HG03066 (cell line): ENCODE measurements around the gene NSUN7.
"Not testable (repeated sequence)": the region's sequence is repeated elsewhere in the genome, so short reads cannot be mapped to it uniquely, and the experiment has no call there.

Source experiments
- ATAC-seq: cut with Tn5 transposase; IDR thresholded peaks from one replicate; pipeline ENCODE4 v1.9.1; 2021; ENCODE audit warnings: low read depth; ENCODE audit not compliant: unreplicated experiment

NSUN7 gene, protein sequence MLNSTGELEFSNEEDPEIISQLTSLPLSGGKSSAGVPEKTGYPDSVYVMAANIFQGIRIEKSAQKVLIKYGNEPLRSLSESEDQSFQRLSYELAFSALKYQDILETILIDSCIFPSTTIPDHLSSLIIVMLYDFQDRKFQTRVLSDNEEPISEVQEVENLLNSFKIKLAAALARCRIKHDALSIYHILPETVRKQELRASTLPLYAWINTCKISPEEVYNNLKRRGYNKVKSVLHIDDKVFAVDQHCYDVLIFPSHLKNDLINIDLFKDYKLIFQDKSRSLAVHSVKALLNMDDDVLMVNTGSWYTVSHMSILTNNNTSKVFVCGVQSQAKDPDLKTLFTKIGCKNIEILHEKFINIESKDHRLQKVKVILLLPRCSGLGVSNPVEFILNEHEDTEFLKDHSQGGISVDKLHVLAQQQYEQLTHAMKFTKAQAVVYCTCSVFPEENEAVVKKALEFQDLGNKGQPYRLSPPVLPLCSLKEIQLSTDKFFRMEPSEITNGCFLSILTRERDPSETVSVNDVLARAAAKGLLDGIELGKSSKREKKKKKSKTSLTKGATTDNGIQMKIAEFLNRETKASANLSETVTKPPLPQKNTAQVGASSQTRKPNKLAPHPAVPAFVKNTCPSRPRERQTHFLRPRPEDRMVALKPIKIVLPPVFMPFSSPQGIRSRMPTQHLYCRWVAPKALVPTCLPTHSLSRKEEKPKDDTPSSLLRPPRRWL

DNA sequence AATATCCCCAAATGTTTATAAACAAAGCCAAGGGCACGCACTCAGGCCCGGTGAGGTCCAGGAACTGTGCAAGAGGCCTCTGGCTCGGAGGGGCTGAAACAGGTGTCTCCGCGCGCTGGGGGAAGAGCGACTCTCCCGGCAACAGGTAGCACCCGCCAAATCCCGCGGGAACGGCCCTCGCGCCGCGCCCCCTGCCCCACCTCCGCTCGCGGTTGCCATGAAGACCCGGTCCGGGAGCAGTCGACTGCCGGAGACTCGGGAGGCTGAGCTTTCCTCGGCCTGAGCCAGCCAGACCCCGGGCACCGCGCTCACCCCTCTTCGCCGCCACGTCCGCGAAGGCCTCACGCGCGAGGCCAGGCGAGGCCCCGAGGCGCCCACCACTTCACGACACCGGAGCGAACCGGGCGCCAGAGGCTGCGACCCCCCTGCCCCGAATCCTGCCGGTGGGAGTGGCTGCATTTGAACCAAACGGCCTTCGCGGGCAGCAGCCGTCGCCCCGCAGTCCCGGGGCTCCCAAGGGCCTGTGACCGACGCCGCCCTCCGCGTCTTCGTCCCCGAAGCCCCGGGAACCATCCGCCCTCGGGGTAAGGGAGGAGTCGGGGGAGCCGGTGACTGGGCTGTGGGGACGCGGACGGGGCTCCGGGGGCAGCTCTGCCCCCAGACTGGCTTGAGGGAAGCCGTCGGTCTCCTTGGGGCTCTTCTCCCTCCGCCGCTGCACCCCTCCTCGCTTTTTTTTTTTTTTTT is at the start of gene NSUN7:
NSUN7 (plus strand) TSS at position 239 of the 744 bp plus-strand sequence. CDS start 739 bp downstream, outside the sequence.
- ATAC-seq: no peak

DNA sequence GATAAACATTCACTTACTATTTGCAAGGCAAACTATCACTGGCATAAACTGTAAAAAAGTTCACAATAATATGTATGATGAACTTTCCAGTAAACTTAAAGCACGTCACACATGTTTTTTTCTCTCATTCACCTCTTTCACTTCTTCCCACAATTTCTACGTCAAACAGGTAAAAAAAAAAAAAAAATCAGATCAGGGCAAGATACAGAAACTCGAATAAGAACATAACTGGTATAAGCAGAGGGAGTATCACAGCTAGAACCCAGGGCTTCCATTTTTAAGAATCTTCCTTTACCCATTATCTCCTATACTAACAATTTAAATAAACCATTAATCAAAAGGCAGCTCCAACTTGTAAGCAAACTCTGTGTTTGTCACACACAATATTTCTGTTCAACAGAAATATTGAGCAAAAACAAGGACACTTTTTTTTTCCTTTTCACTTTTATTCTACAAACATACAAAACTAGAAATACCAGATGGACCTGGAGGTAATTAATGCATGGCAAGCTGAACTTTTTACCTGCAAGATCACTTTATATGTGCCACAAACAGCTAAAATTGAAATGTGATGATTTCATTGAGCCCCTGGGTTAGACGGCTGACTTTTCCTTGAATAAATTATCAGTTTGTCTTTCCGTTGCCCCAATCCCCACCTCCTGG is 47.5 kb upstream of the NSUN7 start:
- ATAC-seq: no peak

DNA sequence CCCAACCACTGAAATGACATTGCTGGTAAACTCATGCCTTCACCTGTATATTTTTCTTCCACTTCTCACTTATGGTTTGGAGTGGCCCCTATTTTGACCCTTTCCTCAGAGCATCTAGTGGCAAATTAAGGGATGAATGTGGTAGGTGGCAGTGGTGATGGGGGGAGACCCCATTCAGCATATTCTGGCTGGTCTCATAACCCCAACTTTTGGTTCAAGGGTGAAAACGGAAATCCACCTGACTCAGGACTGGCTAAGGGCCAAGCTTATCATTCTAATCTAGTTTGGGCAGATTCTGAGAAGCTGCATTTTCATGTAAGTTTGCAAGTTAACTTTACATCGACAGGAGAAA is 47.0 kb upstream of the NSUN7 start:
- no peak for ATAC-seq

DNA sequence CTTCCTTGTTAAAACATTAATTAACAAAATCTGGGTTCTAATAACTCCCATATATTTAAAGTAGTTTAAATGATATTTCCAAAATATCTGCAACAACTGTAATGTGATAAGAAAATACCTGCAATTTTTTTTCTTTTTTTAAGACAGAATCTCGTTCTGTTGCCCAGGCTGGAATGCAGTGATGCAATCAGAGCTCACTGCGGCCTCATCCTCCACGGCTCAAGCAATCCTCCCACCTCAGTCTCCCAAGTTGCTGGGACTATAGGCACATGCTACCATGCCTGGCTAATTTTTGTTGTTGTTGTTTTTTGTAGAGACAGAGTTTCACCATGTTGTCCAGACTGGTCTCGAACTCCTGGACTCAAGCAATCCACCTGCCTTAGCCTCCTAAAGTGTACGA is 45.7 kb upstream of the NSUN7 start:
- ATAC-seq: no peak

DNA sequence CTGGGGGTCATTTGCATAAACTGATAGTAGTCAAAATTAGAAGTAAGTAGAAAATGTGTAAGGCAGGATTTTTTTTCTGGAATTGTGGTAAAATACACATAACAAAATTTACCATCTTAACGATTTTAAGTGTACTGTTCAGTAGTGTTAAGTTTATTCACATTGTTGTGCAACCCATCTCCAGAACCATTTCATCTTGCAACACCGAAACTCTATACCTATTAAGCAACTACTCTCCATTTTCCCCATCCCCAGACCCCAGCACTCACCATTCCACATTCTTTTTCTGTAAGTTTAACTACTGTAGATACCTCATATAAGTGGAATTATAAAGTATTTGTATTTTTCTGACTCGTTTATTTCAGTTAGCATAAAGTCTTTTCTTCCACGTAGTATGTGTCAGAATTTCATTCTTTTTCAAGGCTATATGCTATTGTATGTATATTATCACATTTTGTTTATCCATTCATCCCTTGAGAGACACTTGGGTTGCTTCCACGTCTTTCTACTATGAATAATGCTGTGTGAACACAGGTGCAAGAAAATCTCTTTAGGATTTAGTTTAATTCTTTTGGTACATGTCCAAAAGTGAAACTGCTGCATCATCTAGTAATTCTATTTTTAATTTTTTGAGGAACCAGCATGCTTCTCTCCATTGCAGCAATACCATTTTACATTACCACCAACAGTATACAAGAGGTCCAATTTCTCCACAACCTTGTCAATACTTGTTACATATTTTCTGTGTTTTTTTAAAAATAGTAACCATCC is 39.1 kb upstream of the NSUN7 start:
- ATAC-seq: no peak

DNA sequence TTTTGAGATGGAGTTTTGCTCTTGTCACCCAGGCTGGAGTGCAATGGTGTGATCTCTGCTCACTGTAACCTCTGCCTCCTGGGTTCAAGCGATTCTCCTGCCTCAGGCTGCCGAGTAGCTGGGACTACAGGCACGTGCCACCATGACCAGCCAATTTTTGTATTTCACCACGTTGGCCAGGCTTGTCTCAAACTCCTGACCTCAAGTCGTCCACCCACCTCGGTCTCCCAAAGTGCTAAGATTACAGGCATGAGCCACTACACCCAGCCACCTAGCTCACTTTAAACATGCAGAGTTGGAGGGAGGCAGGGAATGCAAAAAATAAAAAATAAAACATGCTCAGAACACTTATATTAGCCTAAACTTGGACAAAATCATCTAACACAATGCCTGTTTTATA is 36.8 kb upstream of the NSUN7 start:
- ATAC-seq: not testable (repeated sequence)

DNA sequence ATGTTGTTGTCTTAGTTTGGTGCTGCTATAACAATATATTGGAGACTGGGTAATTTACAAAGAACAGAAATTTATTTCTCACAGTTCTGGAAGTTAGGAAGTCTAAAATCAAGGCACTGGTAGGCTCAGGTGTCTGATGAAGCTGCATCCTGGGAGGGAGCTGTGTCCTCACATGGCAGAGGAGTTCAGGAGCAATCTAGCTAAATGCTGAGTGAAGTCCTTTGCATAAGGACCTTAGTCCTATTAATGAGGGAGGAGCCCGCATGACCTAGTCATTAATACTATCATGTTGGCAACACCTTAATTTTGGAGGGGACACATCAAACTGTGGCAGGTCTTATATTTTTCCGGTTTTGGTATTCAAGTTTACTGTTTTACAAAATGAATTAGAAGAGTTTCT is 36.0 kb upstream of the NSUN7 start:
- no peak for ATAC-seq

DNA sequence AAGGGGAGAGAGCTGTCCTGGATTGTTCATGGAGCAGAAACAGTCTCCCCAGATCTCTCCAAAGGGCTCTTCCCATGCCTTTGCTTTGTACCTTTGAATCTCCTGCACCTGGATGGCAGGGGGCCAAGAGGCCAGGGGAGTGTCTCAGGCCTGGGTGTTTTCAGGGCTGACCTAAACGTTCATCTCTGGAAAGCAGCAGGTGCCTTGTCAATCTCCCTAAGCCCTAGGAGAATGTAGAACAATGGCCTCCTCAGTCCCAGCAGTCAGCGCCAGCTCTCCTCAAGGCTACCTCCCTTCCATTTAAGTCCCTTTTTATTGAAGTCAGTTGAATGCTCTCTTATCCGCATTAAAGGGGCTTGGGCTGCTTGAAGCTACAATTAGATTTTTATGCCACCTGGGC is 31.2 kb upstream of the NSUN7 start:
- no peak for ATAC-seq

DNA sequence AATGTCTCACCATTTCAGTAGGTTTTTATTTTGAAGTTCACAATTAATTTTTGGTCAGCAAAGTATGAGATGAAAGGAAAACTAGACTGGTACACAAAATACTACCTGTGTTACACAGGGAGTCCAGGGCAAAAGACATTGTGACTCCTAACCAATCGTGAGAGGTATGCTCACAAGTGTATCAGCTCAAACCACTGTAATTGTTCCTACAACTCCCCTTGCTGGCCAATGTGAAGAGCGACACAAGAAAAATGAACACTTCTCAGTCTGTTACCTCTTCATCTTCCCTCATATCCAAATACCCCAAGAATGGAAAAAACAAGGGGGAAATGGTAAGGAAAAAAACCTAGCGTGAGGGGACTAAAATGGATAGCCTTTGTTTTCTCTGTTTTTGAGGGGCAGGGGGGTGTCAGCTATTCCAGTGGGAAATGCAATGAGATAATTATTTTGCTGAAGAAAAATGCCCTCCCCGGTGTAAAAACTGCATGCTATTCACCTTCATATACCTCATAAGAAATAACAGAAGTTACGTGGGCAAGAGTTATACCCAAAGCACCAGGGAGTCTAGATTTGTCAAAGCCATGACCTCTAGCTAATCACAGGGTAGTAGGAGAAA is 30.6 kb upstream of the NSUN7 start:
- peak; percentile 57 for ATAC-seq

DNA sequence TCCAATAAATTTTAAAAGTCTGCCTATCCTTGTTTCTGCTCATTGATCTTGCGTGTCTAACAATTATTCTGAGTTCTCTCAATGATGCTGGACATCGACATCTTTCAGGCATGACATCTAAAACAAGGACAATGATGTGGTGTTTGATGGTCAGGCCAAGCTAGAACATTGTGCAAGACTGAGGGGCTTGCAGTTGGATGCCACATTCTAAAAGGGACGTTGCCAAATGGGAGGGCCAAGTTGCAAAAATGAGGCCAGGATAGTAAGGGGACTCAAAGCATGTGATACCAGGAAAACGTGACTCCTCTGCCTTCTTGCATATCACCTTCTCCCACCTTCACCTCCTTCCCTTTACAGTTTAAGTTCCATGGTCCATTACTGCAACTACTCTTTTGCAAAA is 29.4 kb upstream of the NSUN7 start:
- no peak for ATAC-seq

DNA sequence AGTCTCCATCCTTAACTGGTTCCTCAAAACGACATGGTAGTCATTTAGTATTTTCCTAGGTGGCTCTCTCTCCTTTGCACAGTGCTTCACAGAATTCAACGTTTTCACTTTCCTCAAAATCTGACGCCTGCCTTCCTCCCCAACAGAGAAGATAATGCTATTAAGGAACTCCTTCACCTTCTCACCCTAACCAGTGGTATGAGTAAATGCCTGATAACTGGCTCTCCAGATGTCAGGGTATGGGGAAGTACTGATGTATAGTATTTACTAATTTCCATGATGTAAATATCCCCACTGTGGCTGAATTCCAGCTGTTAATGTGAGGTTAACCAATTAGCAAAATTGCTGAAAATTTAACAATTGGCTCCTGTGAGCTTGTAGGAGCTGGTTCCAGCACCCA is 28.8 kb upstream of the NSUN7 start:
- no peak for ATAC-seq

DNA sequence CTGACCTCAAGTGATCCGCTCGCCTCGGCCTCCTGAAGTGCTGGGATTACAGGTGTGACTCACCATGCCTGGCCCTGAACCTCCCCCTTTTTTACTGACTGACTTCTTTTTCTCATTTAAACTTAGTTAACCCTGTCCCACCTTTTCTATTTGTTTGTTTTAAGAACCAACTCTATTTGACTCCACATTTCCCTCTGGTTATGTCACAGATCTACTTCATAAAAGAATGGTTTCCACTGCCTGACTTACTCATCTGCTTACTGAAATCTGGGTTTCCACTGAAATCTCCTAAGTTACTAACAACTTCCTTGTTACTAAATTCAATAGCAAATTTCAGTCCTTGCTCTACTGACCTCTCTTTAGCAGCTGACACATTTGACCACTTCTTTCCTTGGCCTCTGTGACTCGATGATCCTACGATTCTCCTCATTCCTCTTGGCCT is 28.0 kb upstream of the NSUN7 start:
- no peak for ATAC-seq

DNA sequence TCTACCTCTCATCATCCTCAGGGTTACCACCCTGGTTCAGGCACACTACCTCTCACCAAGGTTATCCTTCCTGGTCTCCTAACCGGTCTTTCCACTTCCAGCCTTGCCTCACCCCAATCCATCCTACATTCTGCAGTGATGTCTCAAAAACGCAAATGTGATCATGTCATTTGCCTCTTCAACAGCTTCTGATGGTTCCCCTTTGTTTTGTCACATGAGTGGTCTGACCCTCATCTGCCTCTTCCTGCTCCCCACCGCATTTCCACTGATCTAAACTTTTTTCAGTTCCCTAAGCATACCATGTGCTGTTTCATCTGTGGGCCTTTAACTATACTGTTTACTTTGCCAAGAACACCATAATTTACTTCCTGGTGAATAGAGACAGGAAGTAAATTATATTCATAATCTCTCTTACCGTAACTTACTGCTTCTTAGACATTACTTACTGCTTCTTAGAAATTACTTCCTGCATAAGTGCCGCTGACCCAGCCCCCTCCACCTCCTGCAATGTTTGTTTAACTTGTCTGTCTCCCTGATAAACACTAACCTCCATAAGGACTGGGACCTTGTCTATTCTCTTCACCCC is 27.1 kb upstream of the NSUN7 start:
- peak; percentile 59 for ATAC-seq

DNA sequence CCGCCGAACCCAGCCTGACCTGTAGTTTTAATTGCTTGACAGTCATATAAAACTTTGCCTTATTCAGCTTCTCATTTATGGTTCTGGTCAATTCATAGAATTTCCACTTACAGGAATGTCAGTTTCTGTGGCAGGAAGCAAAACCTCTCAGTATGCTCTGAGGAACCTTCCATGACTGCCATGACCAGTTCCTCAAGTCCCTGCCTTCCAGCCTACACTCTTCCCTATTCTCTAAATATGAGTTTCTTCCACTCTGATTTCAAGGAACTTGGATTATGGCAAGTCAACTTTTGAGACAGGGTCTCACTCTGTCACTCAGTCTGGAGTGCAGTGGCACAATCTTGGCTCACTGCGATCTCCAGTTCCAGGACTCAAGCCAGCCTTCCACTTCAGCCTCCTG is 26.0 kb upstream of the NSUN7 start:
- ATAC-seq: no peak

DNA sequence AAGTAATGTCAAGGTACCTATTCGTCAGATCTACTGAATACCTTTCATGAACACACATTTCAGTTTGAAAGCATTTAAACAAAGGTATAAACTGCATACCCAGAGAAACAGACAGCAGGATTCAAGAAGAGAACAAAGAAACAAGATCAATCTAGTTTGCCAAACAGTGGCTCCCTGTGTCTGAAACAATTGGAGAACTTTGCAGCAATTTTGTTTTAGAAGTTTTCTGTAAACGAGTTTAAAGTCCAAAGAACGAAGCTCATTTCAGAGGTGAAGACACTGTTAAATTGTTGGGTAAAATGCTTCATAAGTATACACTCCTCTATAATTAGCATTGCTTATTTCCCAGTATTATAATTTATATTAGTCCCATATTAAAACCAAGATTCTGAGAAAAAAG is 21.4 kb upstream of the NSUN7 start:
- no peak for ATAC-seq

DNA sequence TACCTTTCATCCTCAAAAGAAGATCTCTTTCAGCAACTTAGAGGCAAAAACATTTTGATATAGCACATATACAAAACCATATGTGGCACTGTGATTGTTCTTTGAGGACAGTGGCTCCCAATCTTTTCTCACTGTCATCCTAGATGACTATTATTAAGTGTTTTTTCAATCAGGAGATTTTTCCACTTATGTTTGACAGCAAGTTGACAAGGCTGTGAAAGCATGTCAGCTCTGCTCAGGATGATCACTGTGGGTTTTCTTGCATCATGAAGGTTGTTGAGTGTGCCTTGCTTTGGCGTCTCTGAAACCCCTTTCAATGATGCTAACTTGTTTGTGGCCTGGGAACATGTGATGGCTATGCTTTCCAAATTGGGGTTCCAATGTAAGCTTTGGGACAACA is 20.2 kb upstream of the NSUN7 start:
- no peak for ATAC-seq

DNA sequence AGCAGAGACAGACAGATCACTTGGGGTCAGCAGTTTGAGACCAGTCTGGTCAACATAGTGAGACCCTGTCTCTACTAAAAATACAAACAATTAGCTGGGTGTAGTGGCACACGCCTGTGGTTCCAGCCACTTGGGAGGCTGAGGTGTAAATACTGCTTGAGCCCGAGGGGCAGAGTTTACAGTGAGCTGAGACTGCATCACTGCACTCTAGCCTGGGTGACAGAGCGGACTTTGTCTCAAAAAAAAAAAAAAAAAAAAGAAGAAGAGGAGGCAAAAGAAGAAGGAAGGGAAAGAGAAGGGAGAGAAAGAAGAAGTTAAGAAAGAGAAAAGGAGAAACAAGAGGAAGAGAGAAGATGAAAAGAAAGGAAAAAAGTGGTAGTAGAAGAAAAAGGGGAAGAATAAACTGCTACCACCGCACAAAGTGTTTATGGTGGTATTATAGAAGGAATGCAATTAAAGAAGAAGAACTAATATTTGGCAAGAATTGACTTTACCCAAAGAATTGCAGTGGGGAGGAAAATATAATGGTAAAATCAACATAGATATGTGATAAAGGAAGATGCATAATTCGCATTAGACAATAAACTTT is 19.6 kb upstream of the NSUN7 start:
- no peak for ATAC-seq

DNA sequence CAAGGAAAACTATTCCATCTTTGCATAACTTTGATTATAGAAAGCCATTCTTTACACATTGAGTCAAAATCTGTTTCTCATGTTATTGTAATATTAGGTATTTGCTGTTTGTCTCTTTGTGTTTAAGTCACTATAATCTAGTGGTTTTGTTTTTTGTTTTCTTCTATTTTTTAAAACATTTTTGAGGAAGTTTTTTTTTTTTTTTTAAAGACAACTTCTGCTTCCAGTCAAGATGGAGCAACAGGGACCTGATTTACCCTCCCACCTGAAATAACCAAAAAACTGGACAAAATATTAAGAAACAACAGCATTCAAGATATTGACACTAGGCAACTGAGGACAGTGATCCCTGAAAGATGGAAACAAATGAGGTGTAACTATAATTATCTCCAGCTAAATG is 18.4 kb upstream of the NSUN7 start:
- ATAC-seq: no peak

DNA sequence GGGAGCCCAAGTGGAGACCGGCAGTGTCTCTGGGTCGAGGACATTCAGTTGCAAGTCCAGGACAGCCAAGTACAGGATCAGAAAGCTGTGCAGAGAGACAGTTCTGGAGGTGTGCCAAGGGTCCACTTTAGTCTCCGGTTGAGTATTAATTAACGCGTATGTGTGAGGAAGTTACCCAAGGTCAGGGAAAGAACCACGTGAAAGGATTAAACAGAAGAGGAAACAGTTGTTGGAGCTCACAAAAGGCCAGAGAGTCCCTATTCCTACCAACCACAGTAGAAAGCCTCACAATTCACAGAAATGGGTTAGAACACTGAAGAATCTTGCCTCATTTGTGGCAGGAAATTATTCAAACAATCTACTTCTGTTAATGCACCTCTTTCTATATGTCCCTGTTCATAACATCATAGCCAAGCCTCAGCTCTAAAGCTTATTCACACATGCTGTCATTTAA is 17.9 kb upstream of the NSUN7 start:
- no peak for ATAC-seq
